Skeletal muscle tissue (tissue), 4 donors: ENCODE measurements around the gene ASAH2. TPM values are rescaled to one million over a fixed set of nuclear protein-coding genes. Genes with fewer than 3 reads are reported as not detected.

ENCODE experiments used
- H3K27ac ChIP-seq: one replicate; pipeline ENCODE4 v1.7.0; 2013; ENCODE audit warnings: mild to moderate bottlenecking, low read depth, low read length, inconsistent platforms
- H3K27me3 ChIP-seq, 3 donors: one replicate each; pipeline ENCODE4 v1.7.0; 2013; ENCODE audit warnings: low read length in 3 of 3; ENCODE audit not compliant: control insufficient read depth in 3 of 3, insufficient read depth in 3 of 3
- H3K36me3 ChIP-seq, 3 donors: one replicate each; pipeline ENCODE4 v1.7.0; 2013; ENCODE audit warnings: low read length in 3 of 3; ENCODE audit not compliant: control insufficient read depth in 3 of 3, insufficient read depth in 3 of 3
- H3K4me1 ChIP-seq, 3 donors: one replicate each; pipeline ENCODE4 v1.7.0; 2013; ENCODE audit warnings: low read length in 3 of 3, mild to moderate bottlenecking in 3 of 3; ENCODE audit not compliant: control insufficient read depth in 3 of 3, insufficient read depth in 3 of 3
- H3K4me3 ChIP-seq, 3 donors: one replicate each; pipeline ENCODE4 v1.7.0; 2013; ENCODE audit warnings: low read length in 3 of 3
- H3K9ac ChIP-seq, 3 donors: one replicate each; pipeline ENCODE4 v1.7.0; 2013; ENCODE audit warnings: low read length in 3 of 3, mild to moderate bottlenecking in 3 of 3, moderate library complexity in 2 of 3, low read depth in 1 of 3
- H3K9me3 ChIP-seq, 3 donors: one replicate each; pipeline ENCODE4 v1.7.0; 2013; ENCODE audit warnings: low read length in 3 of 3; ENCODE audit not compliant: control insufficient read depth in 3 of 3
- total RNA-seq: library from RNA; depleted of rRNA; stranded (reverse); fragments of >200 nt; gene quantifications from one replicate; pipeline ENCODE4 v1.2.3, GENCODE V29; 2014
- donor health status: Osteomylitis.

The ASAH2 gene
- total RNA-seq, 1 donor from 2014 or later = under 0.01 TPM

GRCh38 chr10:50216418-50216817 is 34.9 kb downstream of the ASAH2 start:
- no peaks in the 10 kb centered on the region for H3K27me3 ChIP-seq
- H3K4me3 ChIP-seq = no peak overlapping the region
- no peaks in the 10 kb centered on the region for H3K9me3 ChIP-seq
- no peaks in the 10 kb centered on the region for H3K36me3 ChIP-seq
- no peak overlapping the region for H3K9ac ChIP-seq
- H3K27ac ChIP-seq = no peak overlapping the region
- H3K4me1 ChIP-seq = no peaks in the 10 kb centered on the region

DNA sequence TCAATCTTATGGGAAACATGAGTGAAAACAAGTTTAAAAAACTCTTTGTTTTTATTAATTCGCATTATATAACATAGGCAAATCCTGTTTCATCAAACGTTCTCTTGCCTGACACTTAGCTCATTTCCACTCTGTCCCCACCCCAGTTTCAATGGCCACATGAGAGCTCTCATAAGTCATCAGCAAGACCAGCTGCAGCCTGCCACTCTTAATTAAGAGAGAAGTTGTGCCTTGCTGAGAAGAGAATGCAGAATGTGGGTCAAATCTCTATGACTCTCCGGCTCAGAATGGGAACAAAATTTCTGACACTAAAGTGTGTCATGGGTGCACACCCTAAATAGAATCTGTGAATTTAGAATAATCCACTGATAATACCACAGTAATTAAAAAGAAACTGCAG is 39.6 kb downstream of the ASAH2 start:
- no peak overlapping the region for H3K9ac ChIP-seq

DNA sequence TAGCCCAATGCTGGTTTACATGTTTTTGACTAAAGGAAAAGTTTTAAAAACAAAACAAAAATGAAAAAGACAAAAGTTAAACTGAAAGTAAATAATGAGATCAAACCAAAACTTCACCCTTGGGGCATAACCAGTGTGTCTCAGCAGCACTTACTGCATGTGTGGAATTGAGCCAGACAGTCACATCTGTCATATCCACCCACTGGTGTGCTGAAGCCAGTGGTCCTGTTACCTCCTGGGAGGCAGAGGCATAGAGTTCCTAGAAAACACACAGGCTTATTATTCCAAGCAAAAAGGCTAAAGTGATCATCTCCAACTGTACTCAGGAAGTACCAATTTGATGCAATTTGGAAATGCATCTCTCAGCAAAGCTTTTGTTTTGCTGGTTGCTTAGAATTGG is 40.4 kb downstream of the ASAH2 start:
- H3K9ac ChIP-seq = no peak overlapping the region
- H3K27me3 ChIP-seq = no peaks in the 10 kb centered on the region
- H3K27ac ChIP-seq = no peak overlapping the region
- no peaks in the 10 kb centered on the region for H3K4me1 ChIP-seq
- no peaks in the 10 kb centered on the region for H3K36me3 ChIP-seq
- no peak overlapping the region for H3K4me3 ChIP-seq
- no peaks in the 10 kb centered on the region for H3K9me3 ChIP-seq

More for the DNA sequence above, 39.6 kb downstream of the ASAH2 start:
- no peaks in the 10 kb centered on the region for H3K27me3 ChIP-seq
- H3K9me3 ChIP-seq = no peaks in the 10 kb centered on the region
- H3K4me3 ChIP-seq = no peak overlapping the region
- H3K4me1 ChIP-seq = no peaks in the 10 kb centered on the region
- H3K27ac ChIP-seq = no peak overlapping the region
- H3K36me3 ChIP-seq = no peaks in the 10 kb centered on the region

Other genes with a start within 250 kb of the ASAH2 start
- gene WASHC2A, start 183.6 kb downstream of the ASAH2 start, total RNA-seq = 24.0 TPM